ENCODE data around the gene JPT2.
A peak's percentile ranks its signal among the peaks of the same experiment; 100 is the strongest.
"Not testable (repeated sequence)": the region's sequence is repeated elsewhere in the genome, so short reads cannot be mapped to it uniquely, and the experiment has no call there.

JPT2 gene

GRCh38 chr16:1710811-1711507 lies 32.9 kb downstream of the JPT2 start:
- no peak for DNase-seq

GRCh38 chr16:1712791-1713261 lies 34.7 kb downstream of the JPT2 start:
- DNase-seq: peak in 1 of 2 experiments; percentile 17

- no peak for DNase-seq
These were observed 35.3 kb downstream of the JPT2 start for GRCh38 chr16:1713331-1713730.

- DNase-seq: no peak
These were observed 35.9 kb downstream of the JPT2 start for GRCh38 chr16:1713933-1714332.

- DNase-seq: no peak
These were observed 37.1 kb downstream of the JPT2 start for GRCh38 chr16:1715220-1715619.

GRCh38 chr16:1718236-1718635 lies 40.2 kb downstream of the JPT2 start:
- DNase-seq: not testable (repeated sequence)

- not testable (repeated sequence) for DNase-seq
These were observed 41.6 kb downstream of the JPT2 start for GRCh38 chr16:1719559-1720229.

GRCh38 chr16:1721372-1721771 lies 43.3 kb downstream of the JPT2 start:
- no peak for DNase-seq

GRCh38 chr16:1723450-1724147 lies 45.5 kb downstream of the JPT2 start:
- no peak for DNase-seq

- no peak for DNase-seq
These were observed 46.4 kb downstream of the JPT2 start for GRCh38 chr16:1724491-1724890.

GRCh38 chr16:1726661-1727502 lies 48.8 kb downstream of the JPT2 start:
- no peak for DNase-seq

- no peak for DNase-seq
These were observed 49.9 kb downstream of the JPT2 start for GRCh38 chr16:1727651-1728624.

GRCh38 chr16:1729026-1729425 lies 50.9 kb downstream of the JPT2 start:
- no peak for DNase-seq

GRCh38 chr16:1729445-1729844 lies 51.4 kb downstream of the JPT2 start:
- DNase-seq: no peak

- DNase-seq: no peak
These were observed 53.0 kb downstream of the JPT2 start for GRCh38 chr16:1731073-1731472.

GRCh38 chr16:1731603-1732002 lies 53.5 kb downstream of the JPT2 start:
- DNase-seq: no peak

- no peak for DNase-seq
These were observed 54.0 kb downstream of the JPT2 start for GRCh38 chr16:1732071-1732470.

GRCh38 chr16:1732551-1732987 lies 54.5 kb downstream of the JPT2 start:
- peak; percentile 75 to 94 for DNase-seq

- DNase-seq: no peak
These were observed 56.0 kb downstream of the JPT2 start for GRCh38 chr16:1734123-1734522.

GRCh38 chr16:1734816-1735215 lies 56.7 kb downstream of the JPT2 start:
- DNase-seq: no peak

- DNase-seq: no peak
These were observed 62.2 kb downstream of the JPT2 start for GRCh38 chr16:1740234-1740633.

All from cerebellar nuclear complex (tissue), 1 donor.